IMR-90 (cell line): ENCODE measurements around the gene SLC19A2. TPM values are rescaled to one million over a fixed set of nuclear protein-coding genes. Genes with fewer than 3 reads are reported as not detected.

Experiments used
- ATAC-seq: fragments of 200-7000 bp; cut with Tn5 transposase; 2 replicates; pipeline ENCODE4 v1.9.1; 2020; ENCODE audit warnings: low read depth, mild to moderate bottlenecking, moderate library complexity
- BruUV-seq: library from RNA; stranded (reverse); fragments of 400-500 nt; replicated peaks from 2 replicates; lab custom pipeline; 2021; lab: Mats Ljungman, UMichigan
- CTCF ChIA-PET: fragments of 300-600 bp; formaldehyde crosslinking; extraction: SDS; loops from one replicate; lab custom pipeline; 2021; ENCODE audit warnings: antibody characterized with exemption; lab: Yijun Ruan, JAX
- POLR2A ChIA-PET: fragments of 300-600 bp; sonication (Branson Sonifier 250); formaldehyde crosslinking; loops from one replicate; lab custom pipeline; 2022; ENCODE audit warnings: antibody characterized with exemption; ENCODE audit not compliant: unreplicated experiment; lab: Charles Lee
- DNase-seq: peaks from one replicate; pipeline ENCODE4 v3.0.0; 2013
- H2AFZ ChIP-seq: replicated peaks from 2 replicates; pipeline ENCODE3; 2013; ENCODE audit warnings: low read length, mild to moderate bottlenecking; ENCODE audit not compliant: poor library complexity
- H2AK5ac ChIP-seq: 2 replicates; pipeline ENCODE4 v1.6.1; 2013; ENCODE audit warnings: low read depth, low read length, inconsistent platforms
- H2AK9ac ChIP-seq: replicated peaks from 2 replicates; pipeline ENCODE3; 2013; ENCODE audit warnings: mild to moderate bottlenecking, low read depth, low read length, moderate library complexity; ENCODE audit not compliant: poor library complexity
- H2BK120ac ChIP-seq: 2 replicates; pipeline ENCODE4 v1.6.1; 2013; ENCODE audit warnings: low read depth, low read length, inconsistent platforms
- H2BK15ac ChIP-seq: 3 replicates; pipeline ENCODE4 v1.6.1; 2013; ENCODE audit warnings: low read depth, low read length, inconsistent platforms
- H2BK20ac ChIP-seq: 2 replicates; pipeline ENCODE4 v1.6.1; 2013; ENCODE audit warnings: low read depth, mild to moderate bottlenecking, inconsistent platforms, low read length, moderate library complexity
- H2BK5ac ChIP-seq: 2 replicates; pipeline ENCODE4 v1.6.1; 2013; ENCODE audit warnings: mild to moderate bottlenecking, low read depth, low read length, inconsistent platforms; ENCODE audit not compliant: poor library complexity, severe bottlenecking
- H3K14ac ChIP-seq: replicated peaks from 2 replicates; pipeline ENCODE4 v1.6.1; 2013; ENCODE audit warnings: low read depth, low read length, inconsistent platforms
- H3K18ac ChIP-seq: 2 replicates; pipeline ENCODE4 v1.6.1; 2013; ENCODE audit warnings: low read depth, low read length, control low read depth
- H3K23ac ChIP-seq: 2 replicates; pipeline ENCODE4 v1.6.1; 2013; ENCODE audit warnings: low read depth, low read length, inconsistent platforms
- H3K27ac ChIP-seq: 2 replicates; pipeline ENCODE4 v1.5.1; 2013; ENCODE audit warnings: mild to moderate bottlenecking, control low read depth, low read length; ENCODE audit not compliant: insufficient read depth
- H3K27me3 ChIP-seq: 2 replicates; pipeline ENCODE4 v1.6.1; 2013; ENCODE audit warnings: low read length; ENCODE audit not compliant: control insufficient read depth, insufficient read depth
- H3K36me3 ChIP-seq: 2 replicates; pipeline ENCODE4 v1.6.1; 2013; ENCODE audit warnings: low read length, mixed read lengths; ENCODE audit not compliant: control insufficient read depth, insufficient read depth
- H3K4ac ChIP-seq: 2 replicates; pipeline ENCODE4 v1.6.1; 2013; ENCODE audit warnings: low read depth, low read length, inconsistent platforms
- H3K4me1 ChIP-seq: 2 replicates; pipeline ENCODE4 v1.6.1; 2013; ENCODE audit warnings: low read length, mixed read lengths; ENCODE audit not compliant: control insufficient read depth, insufficient read depth
- H3K4me2 ChIP-seq: 2 replicates; pipeline ENCODE4 v1.6.1; 2013; ENCODE audit warnings: low read depth, mild to moderate bottlenecking, control low read depth, low read length, moderate library complexity
- H3K4me3 ChIP-seq: 2 replicates; pipeline ENCODE4 v1.5.1; 2013; ENCODE audit warnings: low read depth, mild to moderate bottlenecking, control low read depth, low read length, moderate library complexity; ENCODE audit not compliant: insufficient read depth
- H3K56ac ChIP-seq: 2 replicates; pipeline ENCODE4 v1.6.1; 2013; ENCODE audit warnings: low read length, inconsistent platforms; ENCODE audit not compliant: insufficient read depth; ENCODE audit errors: extremely low read depth
- H3K79me1 ChIP-seq, 2 experiments: 2 replicates each; pipeline ENCODE4 v1.6.1; 2013; ENCODE audit warnings: low read length in 2 of 2, inconsistent platforms in 1 of 2, low read depth in 1 of 2
- H3K9ac ChIP-seq: 2 replicates; pipeline ENCODE4 v1.6.1; 2013; ENCODE audit warnings: low read depth, low read length, control low read depth
- H3K9me1 ChIP-seq: 2 replicates; pipeline ENCODE4 v1.6.1; 2013; ENCODE audit warnings: low read length, inconsistent platforms; ENCODE audit not compliant: insufficient read depth
- H3K9me3 ChIP-seq: 2 replicates; pipeline ENCODE4 v1.6.1; 2013; ENCODE audit warnings: low read length; ENCODE audit not compliant: control insufficient read depth, insufficient read depth
- H4K20me1 ChIP-seq: 2 replicates; pipeline ENCODE4 v1.6.1; 2013; ENCODE audit warnings: low read length, inconsistent platforms; ENCODE audit not compliant: insufficient read depth
- H4K5ac ChIP-seq: 2 replicates; pipeline ENCODE4 v1.6.1; 2013; ENCODE audit warnings: mild to moderate bottlenecking, low read depth, low read length, control low read depth
- H4K8ac ChIP-seq, 2 experiments: 2 replicates each; pipeline ENCODE4 v1.6.1; 2013; ENCODE audit warnings: low read depth in 2 of 2, low read length in 2 of 2, control low read depth in 1 of 2, inconsistent platforms in 1 of 2
- H4K91ac ChIP-seq: 2 replicates; pipeline ENCODE4 v1.6.1; 2013; ENCODE audit warnings: low read depth, low read length, inconsistent platforms; ENCODE audit not compliant: insufficient read depth
- BHLHE40 ChIP-seq: fragments of 150-350 bp; IDR thresholded peaks from 2 replicates; pipeline ENCODE4 v1.6.1; 2016; ENCODE audit warnings: mild to moderate bottlenecking, low read depth, low read length
- MAZ ChIP-seq: IDR thresholded peaks from 2 replicates; pipeline ENCODE4 v1.6.1; 2012; ENCODE audit warnings: low read depth, mild to moderate bottlenecking, low read length, improper control_type of control experiment, moderate library complexity, borderline replicate concordance
- MXI1 ChIP-seq: IDR thresholded peaks from 2 replicates; pipeline ENCODE4 v1.6.1; 2012; ENCODE audit warnings: low read depth, mild to moderate bottlenecking, low read length, moderate library complexity, borderline replicate concordance
- RCOR1 ChIP-seq: IDR thresholded peaks from 2 replicates; pipeline ENCODE4 v1.6.1; 2012; ENCODE audit warnings: mild to moderate bottlenecking, low read length, improper control_type of control experiment; ENCODE audit not compliant: insufficient replicate concordance
- RFX5 ChIP-seq: IDR thresholded peaks from 2 replicates; pipeline ENCODE4 v1.8.0; 2012; ENCODE audit warnings: low read depth, mild to moderate bottlenecking, low read length, moderate library complexity
- WGBS, 2 experiments: methylation state at CpG; one replicate each; pipeline versions ENCODE4 v1.1.5 to v1.1.7; 2013; ENCODE audit warnings: missing lambda C conversion rate in 2 of 2; ENCODE audit not compliant: insufficient read length in 1 of 2; ENCODE audit errors: extremely low coverage in 2 of 2; 5-methylcytosine and 5-hydroxymethylcytosine counted together
- dilution Hi-C: fragments of 300-500 bp; cut with HindIII; formaldehyde crosslinking; loops from one replicate; pipeline ENCODE4 v1.14.3; 2018; ENCODE audit warnings: low sequenced_read_pairs; ENCODE audit not compliant: unreplicated experiment
- in situ Hi-C: fragments of 300-500 bp; cut with MboI; formaldehyde crosslinking; loops from 3 replicates; pipeline ENCODE4 v1.14.3; 2019; ENCODE audit warnings: low sequenced_read_pairs, inconsistent platforms, mixed read lengths
- intact Hi-C: fragments of 100-400 bp; cut with micrococcal nuclease; formaldehyde crosslinking; loops from 2 replicates; pipeline ENCODE4 v1.10.0; 2022
- polyA plus RNA-seq, 3 experiments: library from polyadenylated mRNA; depleted of rRNA; stranded (reverse); fragments of >200 nt; gene quantifications; 2 replicates each; pipeline ENCODE4 v1.2.3, GENCODE V29; 2012; ENCODE audit warnings: low replicate concordance in 1 of 3
- total RNA-seq: library from RNA; depleted of rRNA; stranded (reverse); fragments of >200 nt; gene quantifications from 2 replicates; pipeline ENCODE4 v1.2.3, GENCODE V29; 2012
- TF ChIP-seq, protein P1 (sequence below): conservative IDR thresholded peaks from 2 replicates; pipeline ENCODE4 v1.5.1; 2012; ENCODE audit warnings: mild to moderate bottlenecking, low read depth, low read length, improper control_type of control experiment

SLC19A2 gene
- total and polyA plus RNA-seq, 2 of the 4 experiments (the other 2 are of a cell fraction) = 3.6 to 5.2 TPM

DNA sequence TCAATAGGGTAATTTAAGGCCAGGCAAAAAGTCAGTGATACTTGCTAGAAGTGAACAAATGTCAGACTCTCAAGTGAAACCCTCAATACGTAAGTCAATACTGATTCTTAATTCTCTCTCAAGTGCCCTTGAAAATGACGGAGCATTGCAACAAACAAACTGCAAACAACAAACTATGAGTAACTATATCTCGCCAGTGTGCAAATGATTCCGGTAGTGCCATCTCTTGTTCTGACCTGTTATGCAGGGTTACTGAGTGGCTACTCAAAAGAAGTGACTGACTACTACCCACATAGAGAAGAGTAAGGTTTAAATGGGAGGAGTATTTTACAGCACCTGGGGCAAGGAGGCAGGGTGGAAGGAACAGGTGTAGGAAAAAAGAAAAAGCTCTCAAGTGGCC lies 1.6 kb downstream of the SLC19A2 start:
- no peak overlapping the region for H4K91ac ChIP-seq
- CTCF ChIA-PET = no interaction called here
- peaks cover 9 to 21% of the 10 kb centered on the region in 2 experiments; a peak in 3 of 4 replicates for H3K79me1 ChIP-seq
- no peak overlapping the region for H2AK5ac ChIP-seq
- no peak overlapping the region for H3K23ac ChIP-seq
- H2BK15ac ChIP-seq = no peak overlapping the region
- POLR2A ChIA-PET = no interaction called here
- in situ Hi-C loops (loop anchor here (5.0 to 10.0 kb wide), 2 partner anchors 323 to 369 kb away; no protein-coding TSS in a partner anchor), intact Hi-C loops (loop anchor here (10.0 kb wide), 1 partner anchor 321 kb away; no protein-coding TSS in a partner anchor), dilution Hi-C loops (no loop called here)
- H4K5ac ChIP-seq = no peak overlapping the region
- H3K9ac ChIP-seq = no peak overlapping the region
- no peak overlapping the region for H4K8ac ChIP-seq
- peaks cover 5% of the 10 kb centered on the region for H3K4me1 ChIP-seq
- H3K4ac ChIP-seq = no peak overlapping the region
- H2BK120ac ChIP-seq = no peak overlapping the region
- H3K9me1 ChIP-seq = 0 out of 2 replicates have a peak, but pooled peaks cover 4% of the 10 kb centered on the region
- H2BK20ac ChIP-seq = no peak overlapping the region
- H3K56ac ChIP-seq = no peak overlapping the region
- H3K27ac ChIP-seq = no peak overlapping the region
- no peak overlapping the region for H2AK9ac ChIP-seq
- no peak for TF ChIP-seq BHLHE40
- no peak for TF ChIP-seq MAZ
- TF ChIP-seq, protein P1, sequence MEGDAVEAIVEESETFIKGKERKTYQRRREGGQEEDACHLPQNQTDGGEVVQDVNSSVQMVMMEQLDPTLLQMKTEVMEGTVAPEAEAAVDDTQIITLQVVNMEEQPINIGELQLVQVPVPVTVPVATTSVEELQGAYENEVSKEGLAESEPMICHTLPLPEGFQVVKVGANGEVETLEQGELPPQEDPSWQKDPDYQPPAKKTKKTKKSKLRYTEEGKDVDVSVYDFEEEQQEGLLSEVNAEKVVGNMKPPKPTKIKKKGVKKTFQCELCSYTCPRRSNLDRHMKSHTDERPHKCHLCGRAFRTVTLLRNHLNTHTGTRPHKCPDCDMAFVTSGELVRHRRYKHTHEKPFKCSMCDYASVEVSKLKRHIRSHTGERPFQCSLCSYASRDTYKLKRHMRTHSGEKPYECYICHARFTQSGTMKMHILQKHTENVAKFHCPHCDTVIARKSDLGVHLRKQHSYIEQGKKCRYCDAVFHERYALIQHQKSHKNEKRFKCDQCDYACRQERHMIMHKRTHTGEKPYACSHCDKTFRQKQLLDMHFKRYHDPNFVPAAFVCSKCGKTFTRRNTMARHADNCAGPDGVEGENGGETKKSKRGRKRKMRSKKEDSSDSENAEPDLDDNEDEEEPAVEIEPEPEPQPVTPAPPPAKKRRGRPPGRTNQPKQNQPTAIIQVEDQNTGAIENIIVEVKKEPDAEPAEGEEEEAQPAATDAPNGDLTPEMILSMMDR = no peak
- no peak for TF ChIP-seq MXI1
- no peak for TF ChIP-seq RFX5
- TF ChIP-seq RCOR1 = no peak
- BruUV-seq = no TSS peak
- ATAC-seq (no peak), DNase-seq (no peak)
- no peaks in the 10 kb centered on the region for H3K27me3 ChIP-seq
- H3K14ac ChIP-seq = no peak overlapping the region
- H3K4me3 ChIP-seq = peak overlapping the region; percentile 19; the same call in 1 of the 2 replicates
- H3K18ac ChIP-seq = no peak overlapping the region
- no peaks in the 10 kb centered on the region for H3K36me3 ChIP-seq
- no peaks in the 10 kb centered on the region for H3K9me3 ChIP-seq
- H2AFZ ChIP-seq = no peak overlapping the region
- no CpG with 5 or more reads among the region's 4 CpGs for WGBS, 2 experiments
- no peaks in the 10 kb centered on the region for H4K20me1 ChIP-seq
- H3K4me2 ChIP-seq = peak overlapping the region; percentile 97
- no peak overlapping the region for H2BK5ac ChIP-seq
